Measurements from ENCODE around the gene TP53I11.

Gene TP53I11

DNA sequence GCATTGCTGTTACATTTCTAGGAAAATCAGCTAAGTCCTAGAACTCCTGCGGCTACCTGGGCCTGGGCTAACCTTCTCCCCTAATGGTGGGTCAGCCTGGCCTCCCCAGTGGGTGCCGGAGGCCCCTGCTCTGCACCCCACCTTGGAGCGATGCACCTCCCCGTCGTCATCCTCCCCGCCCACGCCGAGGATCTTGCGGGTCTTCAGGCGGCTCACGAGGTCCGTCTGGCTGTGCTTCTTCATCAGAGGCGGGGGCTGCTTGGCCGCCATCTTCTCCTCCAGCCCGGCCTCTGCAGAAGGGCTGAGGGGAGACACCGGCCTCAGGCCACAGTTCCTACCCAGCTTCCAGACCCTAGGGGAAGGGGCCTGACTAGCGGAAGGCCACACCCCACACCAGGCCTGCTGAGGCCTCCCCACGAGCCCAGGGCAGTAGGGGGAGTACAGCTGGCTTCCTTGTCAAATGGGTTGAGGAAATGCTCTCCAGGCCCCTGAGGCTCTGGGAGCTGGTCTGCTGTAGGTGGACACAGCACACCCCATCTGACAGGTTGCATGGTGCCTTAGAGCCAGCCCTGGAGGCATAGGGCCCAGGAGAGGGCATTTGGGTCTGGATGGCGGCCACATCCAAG lies 12.5 kb downstream of the TP53I11 start:
- DNase-seq = no peak

DNA sequence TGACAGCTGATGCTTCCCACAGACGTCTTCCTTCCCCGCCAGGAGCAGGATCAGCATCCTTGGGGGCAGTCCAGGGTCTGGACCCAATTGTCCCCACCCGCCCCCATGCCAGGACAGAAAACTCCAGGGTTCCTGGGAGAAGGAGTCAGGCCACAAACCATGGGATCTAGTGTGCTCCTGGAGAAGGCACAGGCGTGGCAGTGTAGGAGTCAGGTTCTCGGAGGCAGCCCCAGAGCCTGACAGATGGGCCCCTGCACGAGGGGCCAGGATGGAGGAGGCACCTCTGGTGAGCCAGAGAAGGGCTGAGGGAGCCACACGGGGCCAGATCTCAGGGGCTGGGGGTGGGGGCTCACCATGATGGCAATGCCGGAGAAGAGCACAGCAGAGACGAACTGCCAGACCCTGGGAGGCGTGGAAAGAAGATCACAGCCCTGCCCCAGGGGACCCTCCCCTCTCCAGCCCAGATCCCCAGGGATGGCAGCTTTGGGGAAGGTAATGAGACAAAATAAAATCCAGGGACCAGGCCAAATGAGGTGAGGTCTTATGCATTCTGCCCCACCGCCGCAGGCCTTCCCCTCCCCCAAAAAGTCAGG lies 13.6 kb downstream of the TP53I11 start:
- no peak for DNase-seq

DNA sequence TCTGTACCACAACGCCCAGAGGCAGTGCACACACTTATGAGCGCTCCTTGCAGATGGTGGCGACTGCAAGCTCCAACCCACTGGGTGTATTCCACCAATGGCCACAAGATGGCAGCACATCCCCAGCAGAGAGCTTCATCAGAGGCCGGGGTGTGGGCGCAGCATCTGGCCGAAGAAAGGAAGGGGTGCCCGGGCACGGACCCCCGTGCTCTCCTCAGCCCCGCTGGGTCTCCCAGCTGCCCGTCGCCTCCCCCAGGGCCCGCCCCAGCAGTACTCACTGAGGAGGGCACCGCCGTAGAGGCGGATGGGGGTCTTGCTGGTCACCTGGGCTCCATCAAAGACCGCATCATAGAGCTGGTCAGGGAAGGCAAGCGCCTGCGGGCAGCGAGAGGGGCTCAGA lies 14.2 kb downstream of the TP53I11 start:
- DNase-seq = peak; percentile 63

DNA sequence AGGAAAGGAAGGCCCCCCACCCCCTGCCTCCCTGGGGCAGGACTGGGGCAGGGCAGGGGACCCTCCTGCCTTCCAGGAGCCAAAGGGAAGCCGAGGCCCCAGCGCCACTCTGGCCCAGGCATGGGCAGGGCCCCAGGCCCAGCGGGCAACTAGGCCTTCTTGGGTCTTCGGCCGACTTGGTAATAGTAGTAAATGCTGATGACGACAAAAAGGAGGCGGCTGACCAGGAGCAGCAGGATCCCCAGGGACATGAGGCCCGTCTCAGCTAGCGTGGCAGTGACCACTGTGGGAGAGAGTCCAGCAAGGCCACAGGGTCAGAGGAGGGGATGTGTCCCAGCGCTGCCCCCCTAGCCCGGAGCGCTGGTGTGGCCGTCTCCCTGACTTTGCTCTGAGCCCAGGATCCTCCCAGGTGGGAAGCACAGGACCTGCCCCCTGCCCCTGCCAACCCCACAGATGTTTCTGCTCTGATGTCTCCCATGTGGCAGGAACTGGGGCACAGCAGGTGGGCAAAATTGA lies 15.9 kb downstream of the TP53I11 start:
- DNase-seq = no peak

DNA sequence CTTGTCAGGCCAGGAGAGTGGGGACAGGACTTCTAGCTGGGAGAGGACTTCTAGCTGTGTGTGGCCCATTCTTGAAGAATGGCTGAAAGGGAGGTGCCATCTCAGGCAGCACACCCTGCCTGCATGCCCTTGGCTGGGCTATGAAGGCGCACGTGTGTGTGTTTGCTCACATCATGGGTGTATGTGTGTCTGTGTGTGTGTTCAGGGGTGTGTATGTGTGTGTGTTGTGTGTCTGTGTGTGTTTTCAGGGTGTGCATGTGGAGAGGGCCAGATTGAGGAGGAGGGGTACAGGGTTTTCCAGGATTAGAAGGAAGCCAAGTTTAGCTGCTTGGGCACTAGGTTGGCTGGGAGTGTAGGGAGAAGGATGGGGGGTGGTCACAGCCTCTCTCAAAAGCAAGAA lies 16.6 kb downstream of the TP53I11 start:
- no peak for DNase-seq

DNA sequence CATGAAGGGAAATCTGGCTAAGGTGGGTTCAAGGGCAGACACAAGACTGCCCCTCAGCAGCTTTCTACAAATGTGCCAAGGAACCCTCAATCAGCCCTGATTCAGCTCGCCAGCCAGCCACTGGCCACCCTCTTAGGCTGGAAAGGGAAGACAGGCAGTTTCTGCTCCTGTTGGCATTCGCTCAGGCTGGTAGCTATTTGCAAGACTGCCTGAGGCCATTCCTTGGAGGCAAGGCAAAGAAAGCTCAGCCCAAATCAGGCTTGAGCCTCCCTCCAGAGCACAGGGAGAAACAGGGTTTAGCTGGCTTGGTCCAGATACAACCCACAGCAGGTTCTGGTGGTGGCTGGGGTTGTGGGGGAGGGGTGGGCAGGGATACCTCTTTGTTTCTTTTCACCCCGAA lies 19.2 kb downstream of the TP53I11 start:
- no peak for DNase-seq

DNA sequence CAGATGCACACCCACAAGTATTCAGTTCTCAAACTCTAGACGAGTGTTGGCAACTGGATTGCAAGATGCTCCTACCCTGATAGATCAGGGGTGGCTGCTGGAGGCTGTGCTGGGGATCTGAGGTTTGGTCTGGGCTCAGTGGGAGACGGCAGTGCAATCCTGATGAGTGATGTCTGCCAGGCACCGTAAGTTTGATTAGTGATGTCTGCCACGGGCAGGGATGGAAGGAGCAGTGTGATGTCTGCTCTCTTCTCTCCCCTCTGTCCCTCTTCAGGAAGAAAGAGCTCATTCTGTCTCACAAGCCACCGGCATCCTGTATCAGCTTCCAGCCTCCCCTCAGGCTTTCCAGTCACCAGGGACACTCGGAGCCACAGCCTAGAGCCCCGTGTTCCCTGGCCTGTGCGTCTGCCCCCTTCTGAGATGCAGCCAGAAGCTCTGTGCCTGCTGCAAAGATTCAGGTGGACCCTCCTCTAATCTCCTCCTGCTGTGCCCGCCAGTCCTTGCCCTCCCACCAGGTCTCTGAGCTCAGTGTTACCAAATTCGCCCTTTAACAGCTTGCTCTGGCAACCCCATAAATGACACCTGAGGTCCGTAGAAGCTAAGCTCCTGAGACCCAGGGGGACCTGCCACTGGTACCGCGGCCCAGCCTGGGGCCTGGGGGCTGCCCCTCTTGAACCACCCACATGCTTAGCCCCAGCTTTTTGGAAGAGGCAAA lies 19.9 kb downstream of the TP53I11 start:
- no peak for DNase-seq

DNA sequence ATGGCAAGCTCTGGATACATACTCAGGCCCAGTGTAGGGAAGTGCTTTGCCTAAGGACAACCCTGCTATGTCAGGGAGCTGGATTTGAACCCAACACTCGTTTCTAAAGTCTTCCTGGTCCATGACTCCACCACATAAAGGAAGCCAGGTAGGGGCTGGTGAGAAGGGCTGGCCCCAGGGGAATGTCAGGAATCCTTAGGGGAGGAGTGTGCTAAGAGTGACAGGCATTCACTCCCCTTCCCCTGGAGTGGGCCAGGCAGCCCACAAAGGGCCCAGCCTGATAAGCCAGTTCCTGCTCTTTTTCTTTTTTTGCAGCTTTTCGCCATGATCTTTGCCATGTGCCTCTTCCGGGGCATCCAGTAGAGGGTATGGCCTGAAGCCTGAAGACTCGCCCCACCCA lies 21.9 kb downstream of the TP53I11 start:
- no peak for DNase-seq

DNA sequence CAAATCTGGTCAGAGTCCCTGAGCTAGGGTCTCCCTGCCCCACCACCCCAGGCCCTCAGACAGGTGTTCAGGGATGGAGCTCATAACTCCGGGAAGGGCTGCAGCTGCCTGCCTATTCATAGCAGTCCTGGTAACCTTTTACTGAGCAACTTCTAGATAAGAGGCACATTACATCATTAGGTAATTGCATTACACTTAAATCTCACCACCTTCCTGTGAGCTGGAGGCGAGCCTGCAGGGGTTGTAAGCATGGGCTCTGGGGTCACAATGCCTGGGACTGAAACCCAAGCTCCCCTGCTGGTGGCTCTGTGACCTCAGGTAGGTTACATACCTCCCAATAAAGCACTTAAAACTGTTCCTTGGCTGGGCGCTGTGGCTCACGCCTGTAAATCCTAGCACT lies 22.5 kb downstream of the TP53I11 start:
- no peak for DNase-seq

DNA sequence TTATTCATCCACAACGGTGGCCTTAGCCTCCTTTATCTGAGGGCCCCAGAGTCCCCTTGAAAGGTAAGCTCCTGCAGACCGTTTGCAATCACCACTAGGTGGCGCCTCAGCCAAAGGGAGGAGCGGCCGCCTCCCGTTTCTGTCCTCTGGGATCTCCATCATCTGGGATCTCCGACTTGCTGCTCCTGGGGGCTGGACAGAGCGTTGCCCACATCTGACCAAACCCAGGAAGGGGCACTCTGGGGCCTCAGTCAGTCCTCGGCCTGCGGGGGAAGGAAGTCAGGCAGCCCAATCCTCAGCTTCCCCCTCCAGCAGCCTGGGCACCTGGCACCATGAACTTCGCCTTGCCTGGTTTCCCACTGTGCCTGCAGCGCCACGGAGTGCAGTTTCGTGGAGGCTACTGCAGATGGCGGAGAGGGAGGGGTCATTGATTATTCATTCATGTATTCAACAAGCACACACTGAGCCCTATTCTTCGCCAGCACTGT lies 23.5 kb downstream of the TP53I11 start:
- peak; percentile 65 for DNase-seq

DNA sequence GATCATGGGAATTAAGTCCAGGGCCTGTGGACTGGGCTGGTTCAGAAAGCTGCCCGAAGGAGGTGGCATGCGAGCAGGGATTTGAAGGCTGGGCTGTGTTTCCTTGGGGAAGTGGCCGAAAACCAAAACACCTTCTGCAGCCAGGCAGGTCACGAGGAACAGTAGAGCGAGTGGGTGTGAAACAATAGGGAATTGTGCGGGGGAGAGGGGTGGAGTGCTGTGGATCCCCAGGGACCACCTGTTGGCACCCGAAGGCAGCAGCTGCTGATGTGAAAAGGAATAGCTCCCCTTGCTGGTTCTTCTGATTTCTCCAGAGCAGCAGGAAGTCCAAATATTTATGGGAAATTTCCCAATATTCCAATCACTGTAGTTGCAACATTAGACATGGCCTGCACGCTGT lies 24.6 kb downstream of the TP53I11 start:
- no peak for DNase-seq

DNA sequence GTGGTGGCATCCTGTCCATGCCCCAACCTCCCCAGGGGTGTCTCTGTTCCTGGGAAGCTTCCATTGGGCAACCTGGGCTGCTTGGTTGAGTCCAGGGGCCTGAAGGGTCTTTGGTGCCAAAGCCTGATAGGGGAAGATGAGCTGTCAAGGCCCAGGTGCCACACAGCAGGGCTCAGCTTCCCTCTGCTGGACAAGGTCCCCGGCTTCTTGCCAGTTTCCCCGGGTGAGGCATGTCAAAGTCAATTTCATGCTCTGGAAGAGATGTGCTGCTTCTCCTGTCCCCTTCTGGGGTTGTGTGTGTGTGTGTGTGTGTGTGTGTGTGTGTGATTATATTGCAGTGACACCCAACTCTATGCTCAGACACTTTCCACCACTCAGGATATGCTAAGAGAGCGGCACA lies 26.9 kb downstream of the TP53I11 start:
- no peak for DNase-seq

DNA sequence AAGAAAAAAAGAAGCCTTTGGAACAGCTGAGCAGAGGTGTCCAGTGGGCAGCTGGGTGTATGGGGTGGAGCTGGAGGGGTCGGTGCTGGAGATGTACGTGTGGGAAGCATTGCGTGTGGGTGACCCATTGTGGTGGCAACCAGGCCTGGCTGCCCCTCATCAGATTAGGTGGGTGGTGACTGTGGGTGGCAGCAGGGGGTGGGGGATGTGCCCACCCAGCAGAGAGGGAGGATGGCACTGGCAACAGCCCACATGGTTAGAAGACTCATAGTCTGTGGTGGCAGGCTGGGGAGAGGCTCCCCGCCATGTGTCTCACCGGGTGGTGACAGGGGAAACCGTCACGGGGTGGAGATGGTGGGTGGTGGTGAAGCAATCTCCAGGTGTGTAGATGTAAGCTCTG lies 27.6 kb downstream of the TP53I11 start:
- DNase-seq = no peak

DNA sequence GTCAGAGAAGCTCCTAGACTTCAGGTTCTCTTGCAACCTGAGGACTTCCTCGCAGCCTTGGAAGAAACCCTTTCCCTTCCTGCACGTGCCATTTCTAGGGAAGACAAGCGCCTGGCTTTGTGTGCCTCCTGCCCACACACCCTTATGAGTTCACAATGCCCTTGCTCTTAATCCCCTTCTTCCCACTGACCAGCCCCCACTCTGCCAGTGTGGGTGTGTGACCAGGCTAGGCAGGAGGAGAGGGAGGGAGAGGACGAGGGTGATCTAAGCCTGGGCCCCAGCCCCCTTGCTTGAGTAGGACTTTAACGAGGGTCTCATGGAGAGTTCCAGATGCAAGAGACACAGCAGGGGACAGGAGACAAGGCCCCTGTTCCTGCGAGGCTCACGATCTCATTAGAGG lies 30.2 kb downstream of the TP53I11 start:
- no peak for DNase-seq

DNA sequence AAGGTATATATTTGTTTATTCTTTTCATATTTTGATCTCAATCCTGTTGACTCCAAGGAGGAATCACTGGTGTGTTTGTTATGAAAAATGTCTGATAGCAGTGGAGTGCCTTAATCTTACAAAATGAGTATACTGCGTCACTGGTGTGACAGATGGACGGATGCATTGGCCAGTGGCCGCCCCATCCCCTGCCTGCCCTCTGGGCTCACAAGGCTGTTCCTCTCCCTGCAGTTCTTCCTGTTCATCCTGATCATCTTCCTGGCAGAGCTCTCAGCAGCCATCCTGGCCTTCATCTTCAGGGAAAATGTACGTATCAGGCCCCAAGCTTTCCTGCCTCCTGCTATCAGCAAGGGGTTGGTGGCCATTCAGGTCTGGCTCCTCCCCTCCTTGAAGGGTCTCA lies 32.9 kb downstream of the TP53I11 start:
- no peak for DNase-seq

DNA sequence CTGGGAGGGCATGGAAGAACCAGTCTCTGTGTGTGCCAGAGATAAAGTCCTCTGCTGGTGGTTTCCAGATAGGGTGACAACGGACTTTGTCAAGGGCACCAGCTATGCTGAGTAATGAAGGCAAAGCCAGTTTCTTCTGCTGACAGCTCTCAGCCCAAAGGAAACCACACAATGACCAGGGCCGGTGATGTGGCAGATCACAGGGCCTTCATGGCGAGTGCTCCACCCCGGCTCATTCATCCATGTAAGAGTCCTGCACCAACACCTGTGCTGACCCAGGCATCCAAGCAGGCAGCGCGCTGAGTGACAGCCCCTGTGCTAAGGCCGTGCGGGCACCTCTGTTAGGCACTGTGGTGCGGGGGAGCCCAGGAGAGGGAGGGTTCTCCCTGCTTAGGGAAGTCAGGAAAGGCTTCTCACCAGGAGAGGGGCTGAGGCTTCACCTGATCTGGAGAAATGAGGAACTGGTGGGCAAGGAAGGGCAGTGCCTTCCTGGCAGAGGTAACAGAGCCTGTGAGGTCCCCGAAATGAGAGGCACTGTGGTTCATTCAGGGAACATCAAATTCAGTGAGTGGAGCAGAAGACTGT lies 33.8 kb downstream of the TP53I11 start:
- DNase-seq = no peak

DNA sequence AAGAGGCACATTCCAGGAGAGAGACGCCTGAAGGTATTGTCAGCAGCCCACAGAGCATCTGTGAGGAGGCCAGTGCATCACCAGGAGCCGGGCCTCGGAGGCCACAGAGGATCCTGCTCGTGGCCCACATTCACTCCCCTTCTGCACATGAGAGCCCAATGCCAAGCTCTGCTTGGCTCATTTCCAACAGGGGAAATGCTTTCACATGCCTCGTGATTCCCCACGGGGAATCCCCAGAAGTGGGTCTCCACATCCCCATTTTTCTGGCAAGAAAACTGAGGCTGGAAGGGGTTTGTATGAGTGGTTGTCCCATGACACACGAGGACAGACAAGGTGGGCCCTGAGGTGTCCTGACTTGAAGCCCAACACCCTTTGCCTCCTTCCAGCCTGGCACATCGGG lies 34.4 kb downstream of the TP53I11 start:
- DNase-seq = no peak

DNA sequence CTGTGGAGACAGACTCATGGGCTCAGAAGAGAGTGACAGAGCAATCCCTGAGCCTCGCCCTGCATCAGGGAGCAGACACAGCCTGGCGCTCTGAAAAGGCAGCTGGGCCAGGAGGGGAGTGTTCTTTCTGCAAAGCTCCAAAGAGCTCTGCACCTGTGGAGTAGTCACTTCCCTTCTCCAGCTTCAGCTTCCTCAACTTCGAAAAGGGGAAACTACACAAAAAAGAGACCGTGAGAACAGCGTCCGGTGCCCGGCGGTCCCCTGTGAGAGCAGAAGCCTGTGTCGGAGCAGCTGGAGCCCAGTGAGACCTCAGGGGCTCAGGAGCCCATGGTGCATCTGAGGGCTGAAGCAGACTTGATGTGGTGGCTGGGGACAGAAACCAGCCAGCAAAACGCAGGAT lies 35.1 kb downstream of the TP53I11 start:
- no peak for DNase-seq

DNA sequence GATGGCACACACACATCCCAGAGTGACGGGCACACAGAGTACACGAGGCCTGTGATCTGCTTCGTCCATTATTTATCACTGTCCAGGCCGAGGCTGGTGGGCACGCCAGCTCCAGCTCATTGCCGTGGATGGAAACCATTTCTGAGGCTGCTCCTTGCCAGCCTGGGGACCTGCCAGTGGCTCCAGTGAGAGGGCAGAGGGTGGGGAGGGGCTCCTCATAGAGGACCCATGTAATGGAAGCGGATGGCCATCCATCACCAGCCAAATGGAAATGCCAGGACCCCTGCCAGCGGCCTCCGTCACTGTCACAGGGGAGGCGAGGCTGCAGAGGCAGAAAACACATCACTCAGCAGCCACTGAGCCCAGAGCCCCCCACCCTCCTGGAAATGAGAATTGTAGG lies 35.7 kb downstream of the TP53I11 start:
- DNase-seq = no peak

DNA sequence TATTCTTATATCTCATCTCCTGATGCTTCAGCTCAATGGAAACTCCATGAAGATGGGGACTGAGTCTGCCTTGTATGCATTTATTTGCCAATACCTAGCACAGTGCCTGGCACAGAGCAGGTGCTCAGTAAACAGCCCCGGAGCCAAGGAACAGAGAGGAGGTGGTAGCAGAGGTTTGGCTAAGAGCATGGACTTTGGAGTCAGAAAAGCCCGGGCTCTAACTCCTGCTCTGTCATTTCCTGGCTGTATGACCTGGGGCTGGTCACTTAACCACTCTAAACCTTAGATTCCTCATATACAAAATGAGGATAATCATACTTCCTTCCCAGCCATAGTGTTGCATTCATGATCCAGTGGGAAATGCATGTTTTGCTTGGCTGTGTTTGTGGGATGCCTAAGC lies 36.6 kb downstream of the TP53I11 start:
- DNase-seq = no peak

DNA sequence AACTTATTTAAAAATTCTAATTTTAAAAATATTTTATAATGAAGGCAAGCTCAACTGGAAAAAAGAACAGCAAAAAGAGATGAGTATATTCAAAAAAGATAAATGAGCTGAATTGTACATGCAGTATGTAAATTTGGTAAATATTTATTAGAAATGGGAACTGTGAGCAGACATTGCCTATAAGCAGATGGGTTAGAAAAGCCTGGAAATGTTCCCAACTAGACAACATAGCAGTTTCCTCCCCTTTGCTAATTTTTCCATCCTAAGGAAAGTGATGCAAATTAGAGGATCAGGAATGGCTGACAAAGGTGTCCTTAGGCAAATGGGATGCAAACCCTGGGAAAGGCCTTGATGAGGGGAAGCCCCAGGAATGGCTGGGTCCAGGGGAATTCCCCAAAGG lies 37.2 kb downstream of the TP53I11 start:
- DNase-seq = no peak

DNA sequence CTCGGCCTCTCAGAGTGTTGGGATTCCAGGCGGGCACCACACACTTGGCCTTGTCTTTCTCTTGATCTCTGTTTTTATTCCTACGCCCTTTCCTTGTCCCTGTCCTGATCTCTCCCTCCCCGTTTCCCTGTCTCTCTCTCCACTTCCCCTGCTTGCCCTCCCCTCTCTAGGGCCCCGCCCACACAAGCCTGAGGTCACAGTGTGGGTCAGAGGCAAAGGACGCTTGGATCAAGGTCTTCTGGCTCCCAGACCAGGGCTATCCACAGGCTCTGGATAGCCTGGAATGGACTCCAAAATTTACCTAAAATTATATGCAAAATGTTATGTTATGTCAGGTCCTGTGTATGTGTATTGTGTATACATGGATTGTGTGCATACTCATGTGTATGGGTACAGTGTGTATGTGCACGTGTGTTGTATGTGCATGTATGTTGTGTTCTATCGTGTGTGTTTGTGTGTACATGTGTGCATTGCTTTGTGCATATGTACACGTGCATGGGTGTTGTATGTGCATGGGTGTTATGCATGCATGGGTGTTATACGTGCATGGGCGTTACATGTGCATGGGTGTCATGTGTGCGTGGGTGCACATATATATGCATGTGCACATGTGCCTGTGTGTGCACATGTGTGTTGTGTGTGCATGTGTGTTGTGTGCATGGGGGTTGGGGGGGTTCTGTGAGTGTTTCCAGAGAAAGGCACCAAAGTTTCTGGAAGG lies 38.3 kb downstream of the TP53I11 start:
- DNase-seq = no peak

Measured in activated CD4-positive, alpha-beta T cell treated with anti-CD3 and anti-CD28 coated beads, Interleukin-2, amount 50 U/mL, for 16 hours (primary cell).